Omental fat pad (tissue), 4 donors: ENCODE measurements around the gene GNG2. TPM values are rescaled to one million over a fixed set of nuclear protein-coding genes. Genes with fewer than 3 reads are reported as not detected.
A peak's percentile ranks its signal among the peaks of the same experiment; 100 is the strongest.

Source experiments
- ATAC-seq: fragments of 150-250 bp; one replicate; pipeline ENCODE4 v1.9.1; 2016; ENCODE audit warnings: mild to moderate bottlenecking, moderate library complexity; ENCODE audit not compliant: low FRiP score
- DNase-seq: peaks from one replicate; pipeline ENCODE4 v3.0.0-alpha.2; 2019; ENCODE audit warnings: low spot score
- total RNA-seq, 4 donors: library from RNA; depleted of rRNA; stranded (reverse); fragments of >200 nt; gene quantifications; one replicate each; pipeline ENCODE4 v1.1.0, GENCODE V29; 2016
- TF ChIP-seq, protein P1 (sequence below), 3 donors: fragments of 450-650 bp; IDR thresholded peaks; one replicate each; pipeline ENCODE4 v1.5.1; 2016 to 2017; ENCODE audit warnings: antibody characterized with exemption in 3 of 3, mild to moderate bottlenecking in 3 of 3, moderate library complexity in 2 of 3

The GNG2 gene
- total RNA-seq, 4 donors from 2014 or later = 40.7 to 85.6 (median 54.0) TPM

DNA sequence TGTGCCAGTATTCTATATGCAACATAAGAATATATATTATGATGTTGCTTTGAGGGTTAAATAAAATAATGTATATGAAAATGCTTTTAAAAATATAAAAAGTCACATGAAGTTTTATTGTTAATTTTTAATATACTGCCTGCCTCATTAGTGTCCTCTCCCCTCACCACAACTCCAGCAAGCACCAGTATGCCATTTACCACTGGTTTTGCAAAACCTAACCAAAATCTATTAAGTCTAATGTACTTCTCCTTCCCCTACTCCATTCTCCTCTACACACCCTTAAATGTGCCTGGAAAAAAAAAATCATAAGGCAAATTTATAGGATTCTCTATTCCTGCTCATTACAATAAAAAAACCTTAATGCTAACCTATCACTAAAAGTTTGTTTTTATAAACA, 24.0 kb upstream of the GNG2 start:
- DNase-seq (no peak), ATAC-seq (no peak)
- TF ChIP-seq, protein P1, sequence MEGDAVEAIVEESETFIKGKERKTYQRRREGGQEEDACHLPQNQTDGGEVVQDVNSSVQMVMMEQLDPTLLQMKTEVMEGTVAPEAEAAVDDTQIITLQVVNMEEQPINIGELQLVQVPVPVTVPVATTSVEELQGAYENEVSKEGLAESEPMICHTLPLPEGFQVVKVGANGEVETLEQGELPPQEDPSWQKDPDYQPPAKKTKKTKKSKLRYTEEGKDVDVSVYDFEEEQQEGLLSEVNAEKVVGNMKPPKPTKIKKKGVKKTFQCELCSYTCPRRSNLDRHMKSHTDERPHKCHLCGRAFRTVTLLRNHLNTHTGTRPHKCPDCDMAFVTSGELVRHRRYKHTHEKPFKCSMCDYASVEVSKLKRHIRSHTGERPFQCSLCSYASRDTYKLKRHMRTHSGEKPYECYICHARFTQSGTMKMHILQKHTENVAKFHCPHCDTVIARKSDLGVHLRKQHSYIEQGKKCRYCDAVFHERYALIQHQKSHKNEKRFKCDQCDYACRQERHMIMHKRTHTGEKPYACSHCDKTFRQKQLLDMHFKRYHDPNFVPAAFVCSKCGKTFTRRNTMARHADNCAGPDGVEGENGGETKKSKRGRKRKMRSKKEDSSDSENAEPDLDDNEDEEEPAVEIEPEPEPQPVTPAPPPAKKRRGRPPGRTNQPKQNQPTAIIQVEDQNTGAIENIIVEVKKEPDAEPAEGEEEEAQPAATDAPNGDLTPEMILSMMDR (IDR thresholded peaks at IDR 0.05) = no peak

DNA sequence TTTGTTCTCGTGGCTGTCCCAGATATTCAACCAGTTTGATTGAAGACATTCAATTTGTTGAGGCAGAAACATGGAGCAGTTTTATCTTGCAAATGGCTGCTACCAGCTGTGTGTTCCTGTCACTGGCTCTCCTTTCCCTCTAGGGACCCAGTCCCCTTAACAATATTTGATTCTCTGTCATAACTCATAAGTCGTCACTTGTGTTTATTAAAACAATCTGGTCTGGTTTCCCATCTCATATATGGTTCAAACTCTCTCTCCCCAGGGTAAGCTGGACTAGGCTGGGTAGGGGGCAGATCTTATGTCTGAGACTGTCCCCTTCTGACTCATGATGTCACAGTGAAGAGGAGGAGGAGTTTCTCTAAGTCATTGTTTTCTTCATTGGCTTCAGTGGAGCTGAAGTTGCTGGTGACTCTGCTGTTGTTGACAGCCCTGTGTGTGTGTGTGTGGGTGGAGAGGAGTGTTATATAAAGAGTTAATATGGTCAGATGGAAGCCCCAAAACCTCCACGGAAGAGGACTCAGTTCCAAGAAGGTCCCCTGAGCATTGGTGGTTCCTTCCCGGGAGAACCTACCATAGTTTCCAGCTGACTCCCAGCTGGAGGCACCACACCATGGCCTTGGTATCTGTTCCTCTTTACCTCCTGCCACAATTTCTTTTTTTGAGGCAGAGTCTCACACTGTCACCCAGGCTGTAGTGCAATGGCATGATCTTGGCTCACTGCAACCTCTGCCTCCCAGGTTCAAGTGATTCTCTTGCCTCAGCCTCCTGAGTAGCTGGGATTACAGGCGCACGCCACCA, 16.1 kb upstream of the GNG2 start:
- TF ChIP-seq, protein P1 (IDR thresholded peaks at IDR 0.05) = no peak
- ATAC-seq = no peak
- no peak for DNase-seq

DNA sequence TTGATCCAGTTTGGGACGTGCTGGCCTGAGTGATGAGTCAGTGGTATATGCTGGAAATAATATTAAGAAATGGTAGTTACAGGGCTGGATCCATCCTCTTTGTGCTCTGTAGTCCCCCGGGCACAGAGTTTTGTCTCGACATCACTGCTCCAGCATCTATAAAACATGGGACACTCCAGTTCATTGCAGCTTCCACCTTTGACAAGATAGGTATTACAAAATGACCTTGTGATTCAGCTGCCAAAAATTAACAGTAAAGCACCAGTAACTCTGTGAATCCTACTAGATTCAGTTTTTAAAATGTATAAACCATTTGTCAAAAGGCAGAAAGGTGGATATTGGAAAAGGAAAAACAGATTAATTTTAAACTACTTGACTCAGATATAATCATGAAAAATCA, 14.6 kb upstream of the GNG2 start:
- TF ChIP-seq, protein P1 (IDR thresholded peaks at IDR 0.05) = no peak
- no peak for DNase-seq
- ATAC-seq = no peak

DNA sequence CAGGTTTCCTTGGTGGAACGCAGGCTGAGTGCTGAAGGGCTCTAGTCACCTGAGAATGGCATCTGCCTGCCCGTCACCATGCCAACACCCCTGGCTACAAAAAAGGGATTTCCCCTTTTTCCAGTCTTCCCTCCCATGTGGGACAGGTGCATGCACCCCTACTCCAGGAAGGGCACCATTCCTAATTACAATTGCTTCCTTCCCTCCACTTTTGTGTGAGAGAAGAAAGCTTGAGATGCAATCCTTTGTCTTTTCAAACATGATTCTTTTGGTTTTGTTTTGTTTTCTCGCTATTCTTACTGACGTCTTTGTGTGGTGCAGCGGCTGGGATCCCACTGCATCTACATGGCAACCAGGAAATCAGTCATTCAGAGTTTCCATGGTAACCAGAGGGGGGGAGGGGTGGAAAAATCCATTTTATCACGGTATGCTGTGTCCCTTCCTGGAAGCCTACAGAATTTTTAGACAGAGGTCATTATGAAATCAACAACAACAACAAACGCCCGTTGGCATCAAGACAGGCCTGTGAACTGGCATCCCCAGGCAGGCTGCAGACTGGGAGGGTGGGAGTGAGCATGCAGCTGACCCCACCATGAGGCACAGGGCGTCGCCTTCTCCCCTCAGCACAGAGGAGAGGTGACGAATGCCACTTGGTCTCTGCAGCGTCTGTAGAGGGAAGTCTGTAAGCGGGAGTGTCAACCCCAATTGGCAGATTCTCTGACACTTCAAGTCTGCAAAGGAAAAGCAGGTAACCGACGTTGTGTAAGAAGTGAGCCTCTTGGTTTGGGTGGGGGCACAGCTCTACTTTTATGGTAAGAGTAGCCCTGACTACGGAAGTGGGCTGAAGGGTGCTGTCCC, 13.6 kb upstream of the GNG2 start:
- TF ChIP-seq, protein P1 (IDR thresholded peaks at IDR 0.05) = no peak
- DNase-seq (no peak), ATAC-seq (peak; percentile 38)

DNA sequence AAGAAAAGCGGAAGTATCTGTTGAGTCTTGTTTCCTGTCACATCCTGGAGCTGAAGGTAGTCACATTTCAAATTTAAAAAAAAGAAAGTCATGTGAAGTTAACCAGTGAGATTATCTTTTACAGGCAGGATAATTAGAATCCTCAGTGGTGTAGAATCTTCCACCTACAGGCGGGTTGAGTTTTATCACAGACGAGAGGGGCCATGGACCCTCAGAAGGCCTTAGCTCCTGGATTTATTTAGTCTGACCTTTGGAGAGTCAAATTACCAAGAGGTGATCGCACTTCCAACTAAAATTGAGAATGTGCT, 13.0 kb upstream of the GNG2 start:
- no peak for ATAC-seq
- DNase-seq = no peak
- TF ChIP-seq, protein P1 (IDR thresholded peaks at IDR 0.05) = no peak

DNA sequence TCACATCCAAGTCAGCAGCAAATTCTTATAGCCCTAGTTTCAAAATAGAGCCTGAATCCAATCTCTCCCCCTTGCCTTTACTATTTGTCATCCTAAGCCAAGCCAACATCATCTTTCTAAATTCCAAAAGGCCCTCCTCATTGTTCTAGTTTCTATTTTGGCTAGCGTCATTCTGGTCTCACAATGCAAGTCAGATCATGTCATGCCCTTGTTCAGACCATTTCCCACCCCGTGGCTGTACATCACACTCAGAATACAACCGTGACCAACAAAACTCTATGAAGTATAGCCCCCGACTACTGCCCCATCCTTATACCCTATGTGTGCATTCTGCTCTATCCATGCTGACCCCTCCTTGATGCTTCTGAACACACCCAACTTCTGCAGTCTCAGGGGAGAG, 12.3 kb upstream of the GNG2 start:
- no peak for ATAC-seq
- TF ChIP-seq, protein P1 (IDR thresholded peaks at IDR 0.05) = no peak
- no peak for DNase-seq
